Ishikawa (cell line): ENCODE data around the gene PTPRD.

Experiments used
- CEBPB ChIP-seq: IDR thresholded peaks from 2 replicates; pipeline ENCODE4 v1.6.1; 2012
- CREB1 ChIP-seq: IDR thresholded peaks from 2 replicates; pipeline ENCODE4 v1.6.1; 2012; ENCODE audit warnings: low read depth
- EGR1 ChIP-seq: IDR thresholded peaks from 2 replicates; pipeline ENCODE4 v1.6.1; 2012
- EP300 ChIP-seq: IDR thresholded peaks from 2 replicates; pipeline ENCODE4 v1.6.1; 2012; ENCODE audit warnings: borderline replicate concordance
- FOXM1 ChIP-seq: IDR thresholded peaks from 2 replicates; pipeline ENCODE4 v1.6.1; 2012; ENCODE audit warnings: low read depth, borderline replicate concordance
- NFIC ChIP-seq: IDR thresholded peaks from 2 replicates; pipeline ENCODE4 v1.6.1; 2012
- RAD21 ChIP-seq: IDR thresholded peaks from 2 replicates; pipeline ENCODE4 v1.6.1; 2012; ENCODE audit warnings: low read depth
- TAF1 ChIP-seq: IDR thresholded peaks from 2 replicates; pipeline ENCODE4 v1.6.1; 2012; ENCODE audit warnings: low read depth, mild to moderate bottlenecking
- TCF12 ChIP-seq: IDR thresholded peaks from 2 replicates; pipeline ENCODE4 v1.6.1; 2012; ENCODE audit warnings: low read depth
- TEAD4 ChIP-seq: IDR thresholded peaks from 2 replicates; pipeline ENCODE4 v1.6.1; 2012
- YY1 ChIP-seq: IDR thresholded peaks from 2 replicates; pipeline ENCODE4 v1.6.1; 2012; ENCODE audit warnings: low read depth
- ZBTB7A ChIP-seq: IDR thresholded peaks from 2 replicates; pipeline ENCODE4 v1.6.1; 2012; ENCODE audit warnings: low read depth
- TF ChIP-seq, protein P1 (sequence below): IDR thresholded peaks from 2 replicates; pipeline ENCODE4 v1.6.1; 2012
- TF ChIP-seq, protein P2 (sequence below): IDR thresholded peaks from 2 replicates; pipeline ENCODE4 v1.6.1; 2012
- TF ChIP-seq, protein P3 (sequence below): IDR thresholded peaks from 2 replicates; pipeline ENCODE4 v1.6.1; 2012; ENCODE audit warnings: low read depth, mild to moderate bottlenecking

Gene PTPRD

GRCh38 chr9:8647824-8648223 is 1965.0 kb downstream of the PTPRD start:
- no peak for TF ChIP-seq YY1
- TF ChIP-seq, protein P1, sequence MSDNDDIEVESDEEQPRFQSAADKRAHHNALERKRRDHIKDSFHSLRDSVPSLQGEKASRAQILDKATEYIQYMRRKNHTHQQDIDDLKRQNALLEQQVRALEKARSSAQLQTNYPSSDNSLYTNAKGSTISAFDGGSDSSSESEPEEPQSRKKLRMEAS = no peak
- no peak for TF ChIP-seq EP300
- TF ChIP-seq, protein P2, sequence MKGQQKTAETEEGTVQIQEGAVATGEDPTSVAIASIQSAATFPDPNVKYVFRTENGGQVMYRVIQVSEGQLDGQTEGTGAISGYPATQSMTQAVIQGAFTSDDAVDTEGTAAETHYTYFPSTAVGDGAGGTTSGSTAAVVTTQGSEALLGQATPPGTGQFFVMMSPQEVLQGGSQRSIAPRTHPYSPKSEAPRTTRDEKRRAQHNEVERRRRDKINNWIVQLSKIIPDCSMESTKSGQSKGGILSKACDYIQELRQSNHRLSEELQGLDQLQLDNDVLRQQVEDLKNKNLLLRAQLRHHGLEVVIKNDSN = no peak
- no peak for TF ChIP-seq TAF1
- no peak for TF ChIP-seq ZBTB7A
- TF ChIP-seq, protein P3, sequence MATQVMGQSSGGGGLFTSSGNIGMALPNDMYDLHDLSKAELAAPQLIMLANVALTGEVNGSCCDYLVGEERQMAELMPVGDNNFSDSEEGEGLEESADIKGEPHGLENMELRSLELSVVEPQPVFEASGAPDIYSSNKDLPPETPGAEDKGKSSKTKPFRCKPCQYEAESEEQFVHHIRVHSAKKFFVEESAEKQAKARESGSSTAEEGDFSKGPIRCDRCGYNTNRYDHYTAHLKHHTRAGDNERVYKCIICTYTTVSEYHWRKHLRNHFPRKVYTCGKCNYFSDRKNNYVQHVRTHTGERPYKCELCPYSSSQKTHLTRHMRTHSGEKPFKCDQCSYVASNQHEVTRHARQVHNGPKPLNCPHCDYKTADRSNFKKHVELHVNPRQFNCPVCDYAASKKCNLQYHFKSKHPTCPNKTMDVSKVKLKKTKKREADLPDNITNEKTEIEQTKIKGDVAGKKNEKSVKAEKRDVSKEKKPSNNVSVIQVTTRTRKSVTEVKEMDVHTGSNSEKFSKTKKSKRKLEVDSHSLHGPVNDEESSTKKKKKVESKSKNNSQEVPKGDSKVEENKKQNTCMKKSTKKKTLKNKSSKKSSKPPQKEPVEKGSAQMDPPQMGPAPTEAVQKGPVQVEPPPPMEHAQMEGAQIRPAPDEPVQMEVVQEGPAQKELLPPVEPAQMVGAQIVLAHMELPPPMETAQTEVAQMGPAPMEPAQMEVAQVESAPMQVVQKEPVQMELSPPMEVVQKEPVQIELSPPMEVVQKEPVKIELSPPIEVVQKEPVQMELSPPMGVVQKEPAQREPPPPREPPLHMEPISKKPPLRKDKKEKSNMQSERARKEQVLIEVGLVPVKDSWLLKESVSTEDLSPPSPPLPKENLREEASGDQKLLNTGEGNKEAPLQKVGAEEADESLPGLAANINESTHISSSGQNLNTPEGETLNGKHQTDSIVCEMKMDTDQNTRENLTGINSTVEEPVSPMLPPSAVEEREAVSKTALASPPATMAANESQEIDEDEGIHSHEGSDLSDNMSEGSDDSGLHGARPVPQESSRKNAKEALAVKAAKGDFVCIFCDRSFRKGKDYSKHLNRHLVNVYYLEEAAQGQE = no peak
- no peak for TF ChIP-seq FOXM1
- no peak for TF ChIP-seq EGR1
- TF ChIP-seq TEAD4 = no peak

DNA sequence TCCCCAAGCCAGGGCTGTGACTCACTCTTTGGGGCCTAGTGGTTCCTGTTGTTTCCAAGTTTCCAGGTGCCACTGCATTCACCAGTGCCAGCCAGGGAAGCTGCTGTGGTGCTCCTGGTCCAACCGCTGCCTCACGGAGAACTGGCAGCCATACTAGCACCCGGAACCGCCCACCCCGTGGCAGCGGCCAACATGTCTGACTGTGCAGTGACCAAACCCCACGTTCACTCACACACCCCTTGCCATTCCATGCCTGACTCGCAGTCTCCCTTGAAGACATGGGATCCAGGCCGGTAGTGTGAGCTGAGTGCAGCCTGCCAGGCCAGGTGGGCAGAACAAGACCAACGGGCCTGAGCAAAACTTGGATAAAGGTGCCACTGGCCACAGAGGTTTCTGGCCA is 1968.2 kb downstream of the PTPRD start:
- no peak for TF ChIP-seq YY1
- TF ChIP-seq RAD21 = no peak
- TF ChIP-seq, protein P3 = no peak

GRCh38 chr9:8643896-8644295 is 1968.9 kb downstream of the PTPRD start:
- TF ChIP-seq EP300 (no peak), RAD21 (no peak), ZBTB7A (no peak), TCF12 (no peak), YY1 (no peak), NFIC (no peak), FOXM1 (no peak), TAF1 (no peak), CREB1 (no peak), TEAD4 (no peak), EGR1 (no peak), CEBPB (no peak)
- TF ChIP-seq, protein P3 = no peak
- TF ChIP-seq, protein P2 = no peak
- TF ChIP-seq, protein P1 = no peak

DNA sequence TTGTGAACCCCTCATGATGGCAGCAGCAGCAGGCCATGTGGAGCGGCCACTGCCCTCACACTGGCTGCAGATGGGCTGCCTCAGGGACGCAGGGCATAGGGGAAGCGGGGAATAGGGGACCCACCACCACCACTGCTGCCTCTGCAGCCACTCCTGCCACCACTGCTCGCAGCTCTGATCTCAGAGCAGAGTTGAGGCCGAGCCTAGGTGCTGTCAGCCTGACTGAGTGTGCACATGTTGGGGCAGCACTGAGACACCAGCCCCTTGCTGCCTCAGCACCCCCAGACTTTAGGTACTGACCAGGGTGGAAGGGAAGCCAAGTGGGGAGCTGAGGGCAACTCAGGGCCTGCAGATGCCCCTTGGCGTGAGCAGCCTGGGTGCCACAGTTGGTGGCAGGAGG is 1969.3 kb downstream of the PTPRD start:
- TF ChIP-seq FOXM1 (no peak), EP300 (no peak), ZBTB7A (no peak)
- TF ChIP-seq, protein P2 = no peak
- TF ChIP-seq, protein P1 = no peak

DNA sequence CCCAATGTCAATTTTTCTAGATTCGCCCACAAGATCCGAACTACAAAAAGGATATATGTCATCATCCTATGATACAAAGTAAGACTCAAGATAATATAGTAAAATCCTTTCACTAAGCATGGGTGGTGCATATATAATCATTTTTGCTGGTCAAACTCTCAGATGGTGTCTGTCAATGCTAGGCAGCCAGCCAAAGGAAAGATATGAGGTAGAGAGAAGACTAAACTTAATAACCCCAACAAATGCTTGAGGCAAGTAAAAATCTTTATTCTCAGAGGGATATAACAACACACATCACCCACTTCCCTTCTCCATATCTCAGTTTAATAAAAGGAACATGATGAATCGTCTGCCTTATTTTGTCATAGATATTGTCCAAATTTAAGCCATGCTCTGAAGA is 1972.0 kb downstream of the PTPRD start:
- TF ChIP-seq, protein P1 = no peak
- TF ChIP-seq YY1 (no peak), CEBPB (no peak), EP300 (no peak), FOXM1 (no peak)
